HG02678 (cell line): ENCODE data around the gene KLRC3.
"Not testable (repeated sequence)": the region's sequence is repeated elsewhere in the genome, so short reads cannot be mapped to it uniquely, and the experiment has no call there.

ENCODE experiments used
- ATAC-seq: cut with Tn5 transposase; IDR thresholded peaks from one replicate; pipeline ENCODE4 v1.9.1; 2021; ENCODE audit warnings: mild to moderate bottlenecking, moderate library complexity; ENCODE audit not compliant: unreplicated experiment

KLRC3 gene

DNA sequence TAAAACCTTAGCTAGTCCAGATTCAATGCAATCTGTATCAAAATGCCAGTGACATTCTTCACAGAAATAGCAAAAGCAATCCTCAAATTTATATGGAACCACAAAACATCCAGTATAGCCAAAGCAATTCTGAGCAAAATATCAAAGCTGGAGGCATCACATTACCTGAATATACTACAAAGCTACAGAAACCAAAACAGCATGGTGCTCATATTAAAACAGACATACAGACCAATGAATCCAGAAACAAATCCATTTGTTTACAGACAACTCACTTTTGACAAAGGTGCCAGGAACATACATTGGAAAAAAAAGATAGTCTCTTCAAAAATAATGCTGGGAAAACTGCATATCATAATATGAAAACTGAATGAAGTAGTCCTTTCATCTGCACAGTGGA, 15.6 kb downstream of the KLRC3 start:
- ATAC-seq = no peak

DNA sequence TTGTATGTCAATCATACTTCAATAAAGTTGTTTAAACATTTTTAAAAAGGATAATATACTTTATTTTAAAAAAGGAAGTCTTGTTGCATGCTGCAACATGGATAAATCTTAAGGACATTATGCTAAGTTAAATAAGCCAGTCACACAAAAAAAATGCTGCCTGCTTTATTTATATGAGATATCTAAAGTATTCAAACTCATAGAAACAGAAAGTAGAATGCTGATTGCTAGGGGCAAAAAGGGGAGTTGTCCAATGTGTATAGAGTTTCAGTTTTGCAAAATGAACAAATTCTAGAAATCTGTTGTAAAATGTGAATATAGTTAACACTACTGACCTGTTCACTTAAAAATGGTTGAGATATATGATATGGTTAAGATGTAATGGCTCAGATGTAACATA, 19.6 kb downstream of the KLRC3 start:
- no peak for ATAC-seq

DNA sequence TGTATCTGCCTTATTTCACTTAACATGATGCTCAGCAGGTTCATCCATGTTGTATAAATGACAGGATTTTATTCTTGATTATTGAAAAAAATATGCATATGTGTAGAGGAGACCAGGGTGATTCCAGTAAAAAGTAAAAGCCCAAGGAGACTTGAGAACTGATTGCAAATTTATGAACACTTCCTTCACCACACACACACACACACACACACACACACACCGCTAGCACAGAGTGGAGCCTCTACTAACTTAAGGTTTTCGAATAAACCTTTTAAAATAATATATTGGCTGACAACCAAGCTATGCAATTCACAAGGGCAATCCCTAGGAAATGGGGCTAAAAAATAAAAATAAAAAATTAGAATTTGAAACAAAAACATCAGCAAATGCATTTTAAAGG, 22.2 kb downstream of the KLRC3 start:
- ATAC-seq = no peak

DNA sequence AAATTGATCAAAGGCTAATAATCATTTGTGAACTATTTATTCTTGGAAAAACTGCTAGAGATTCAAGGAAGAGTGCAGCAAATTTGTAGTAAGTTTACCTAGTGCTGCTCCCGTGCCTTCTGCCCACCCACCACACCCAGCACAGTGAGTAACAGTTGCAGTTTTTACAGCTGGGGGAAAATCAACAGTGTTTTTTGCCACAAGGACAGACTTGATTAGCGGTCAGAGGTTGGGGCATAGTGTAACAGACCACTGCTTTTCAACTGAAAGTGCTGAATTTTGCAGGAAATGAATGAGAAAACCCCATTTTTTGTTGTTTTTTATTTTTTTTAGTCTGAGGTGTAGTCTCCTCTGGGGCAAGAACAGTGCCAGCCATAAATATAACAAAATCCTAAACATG, 23.1 kb downstream of the KLRC3 start:
- ATAC-seq = no peak

DNA sequence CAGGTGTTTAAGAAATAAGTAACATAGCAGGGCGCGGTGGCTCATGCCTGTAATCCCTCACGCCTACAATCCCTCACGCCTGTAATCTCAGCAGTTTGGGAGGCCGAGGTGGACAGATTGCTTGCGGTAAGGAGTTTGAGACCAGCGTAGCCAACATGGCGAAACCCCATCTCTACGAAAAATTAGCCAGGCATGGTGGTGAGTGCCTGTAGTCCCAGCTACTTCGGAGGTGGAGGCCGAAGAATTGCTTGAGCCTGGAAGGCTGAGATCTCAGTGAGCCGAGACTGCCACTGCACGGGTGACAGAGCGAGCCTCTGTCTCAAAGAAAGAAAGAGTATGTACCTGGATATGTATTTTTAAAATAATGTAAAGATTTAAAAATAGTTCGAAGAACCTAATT, 24.2 kb downstream of the KLRC3 start:
- not testable (repeated sequence) for ATAC-seq

DNA sequence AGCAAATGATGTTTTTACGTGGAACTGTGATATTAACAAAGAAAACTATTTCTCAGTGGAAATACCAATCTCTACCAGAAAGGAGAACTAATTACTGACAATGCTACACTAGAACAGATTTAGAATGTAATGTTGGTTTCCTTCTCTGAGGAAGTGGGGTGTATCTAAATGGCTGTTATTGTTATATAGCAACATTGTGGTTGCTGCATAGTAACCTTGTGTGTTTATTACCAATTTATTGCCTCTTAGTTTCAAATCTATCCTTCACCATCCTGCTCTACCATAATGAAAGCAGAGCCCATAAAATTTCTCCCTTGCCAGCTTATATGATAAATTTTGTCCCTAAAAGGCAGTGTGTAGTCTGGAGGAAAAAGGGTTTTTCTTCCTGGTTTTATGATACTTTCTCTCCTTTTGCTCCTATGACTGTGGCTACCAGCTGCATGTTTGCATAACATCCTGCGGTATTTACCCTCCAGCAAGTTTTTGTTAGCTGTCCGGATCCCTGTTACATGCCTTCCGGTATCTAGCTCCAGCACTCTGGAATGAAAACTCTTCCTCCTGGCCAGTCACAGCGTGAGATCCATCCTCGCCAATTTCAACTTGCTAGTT, 24.9 kb downstream of the KLRC3 start:
- ATAC-seq = peak; percentile 75

DNA sequence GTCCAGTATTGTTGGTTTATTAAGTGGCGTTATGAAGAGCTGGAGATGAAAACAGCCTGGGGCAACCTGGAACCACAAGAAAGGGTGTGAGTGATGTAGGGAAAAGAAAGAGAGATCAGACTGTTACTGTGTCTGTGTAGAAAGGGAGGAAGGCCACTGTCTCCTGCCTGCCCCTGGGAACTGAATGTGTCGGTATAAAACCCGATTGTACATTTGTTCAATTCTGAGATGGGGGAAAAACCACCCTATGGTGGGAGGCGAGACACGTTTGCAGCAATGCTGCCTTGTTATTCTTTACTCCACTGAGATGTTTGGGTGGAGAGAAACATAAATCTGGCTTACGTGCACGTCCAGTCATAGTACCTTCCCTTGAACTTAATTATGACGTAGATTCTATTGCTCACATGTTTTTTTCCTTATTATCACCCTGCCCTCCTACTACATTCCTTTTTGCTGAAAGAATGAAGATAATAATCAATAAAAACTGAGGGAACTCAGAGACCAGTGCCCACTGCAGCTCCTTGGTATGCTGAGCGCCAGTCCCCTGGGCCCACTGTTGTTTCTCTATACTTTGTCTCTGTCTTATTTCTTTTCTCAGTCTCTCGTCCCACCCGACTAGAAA, 25.8 kb downstream of the KLRC3 start:
- not testable (repeated sequence) for ATAC-seq

DNA sequence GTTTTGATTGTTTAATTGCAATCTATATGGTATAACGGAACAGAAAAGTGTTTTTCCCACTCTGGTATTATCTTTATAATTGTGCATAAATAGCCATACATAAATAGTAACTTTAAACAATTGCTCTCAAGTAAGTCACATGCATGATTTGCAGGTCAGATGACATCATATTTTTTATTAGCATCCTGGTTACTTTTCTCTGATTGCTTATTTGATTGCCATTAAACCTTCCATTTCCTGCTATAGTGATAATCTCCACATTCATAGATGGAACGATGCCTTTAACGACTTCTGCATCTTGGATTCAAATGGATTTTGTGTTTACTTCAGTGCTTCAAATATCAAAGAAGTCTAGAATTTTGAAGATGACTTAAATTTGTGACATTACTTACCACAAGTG, 27.1 kb downstream of the KLRC3 start:
- ATAC-seq = no peak

DNA sequence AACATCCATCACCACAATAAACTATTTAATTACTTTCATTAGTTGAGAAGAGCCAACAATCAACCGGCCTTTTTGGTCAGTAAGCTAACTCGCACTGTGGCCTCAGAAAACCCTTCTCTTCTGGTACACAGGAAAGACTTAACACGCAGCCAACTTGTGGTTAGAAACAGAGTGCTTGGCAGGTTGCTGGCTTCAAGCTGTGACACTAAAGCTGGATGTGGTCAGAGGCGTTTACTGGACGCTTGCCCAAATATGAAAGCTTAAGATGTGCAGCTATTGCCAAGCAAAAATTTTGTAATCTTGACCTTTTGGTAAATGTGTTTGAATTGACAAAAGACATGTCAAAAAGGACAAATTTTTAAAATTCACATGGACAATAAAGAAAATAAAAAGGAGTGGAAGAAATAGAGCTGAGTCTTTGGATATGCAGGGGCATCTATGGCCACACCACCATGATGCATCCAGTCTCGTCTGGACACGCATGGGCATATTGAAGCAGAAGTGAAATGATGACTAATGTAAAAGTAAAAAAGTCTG, 27.9 kb downstream of the KLRC3 start:
- ATAC-seq = peak; percentile 74

DNA sequence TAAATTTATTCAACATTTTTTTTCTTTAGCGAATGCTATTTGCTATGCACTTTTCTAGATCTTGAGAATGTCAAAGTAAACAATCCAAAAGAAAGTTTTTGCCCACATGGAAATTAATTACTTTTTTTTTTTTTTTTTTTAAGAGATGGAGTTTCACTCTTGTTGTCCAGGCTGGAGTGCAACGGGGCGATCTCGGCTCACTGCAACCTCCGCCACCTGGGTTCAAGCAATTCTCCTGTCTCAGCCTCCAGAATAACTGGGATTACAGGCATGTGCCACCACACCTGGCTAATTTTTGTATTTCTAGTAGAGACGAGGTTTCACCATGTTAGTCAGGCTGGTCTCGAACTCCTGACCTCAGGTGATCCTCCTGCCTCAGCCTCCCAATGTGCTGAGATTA, 29.4 kb downstream of the KLRC3 start:
- not testable (repeated sequence) for ATAC-seq

DNA sequence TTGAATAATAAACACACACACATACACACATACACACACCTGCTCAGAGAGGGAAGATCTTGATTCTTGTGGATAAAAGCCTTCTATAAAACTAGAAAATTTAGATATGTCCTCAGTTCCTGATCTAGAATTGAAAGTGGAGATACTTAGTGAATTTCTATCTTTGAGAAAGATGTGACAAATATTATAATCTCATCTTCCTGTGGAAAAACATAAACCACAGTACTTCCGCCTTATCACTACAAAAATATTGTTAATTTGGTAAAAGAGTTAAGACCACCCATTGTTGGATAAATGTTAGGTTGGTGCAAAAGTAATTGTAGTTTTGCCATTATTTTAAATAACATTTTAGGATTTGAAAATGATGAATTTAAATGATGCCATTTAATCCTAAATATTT, 30.5 kb downstream of the KLRC3 start, which contains the start of gene KLRK1:
KLRK1 (minus strand) TSS at position 138 of the 400 bp plus-strand sequence. CDS start 1,231 bp downstream, outside the sequence.
- no peak for ATAC-seq

DNA sequence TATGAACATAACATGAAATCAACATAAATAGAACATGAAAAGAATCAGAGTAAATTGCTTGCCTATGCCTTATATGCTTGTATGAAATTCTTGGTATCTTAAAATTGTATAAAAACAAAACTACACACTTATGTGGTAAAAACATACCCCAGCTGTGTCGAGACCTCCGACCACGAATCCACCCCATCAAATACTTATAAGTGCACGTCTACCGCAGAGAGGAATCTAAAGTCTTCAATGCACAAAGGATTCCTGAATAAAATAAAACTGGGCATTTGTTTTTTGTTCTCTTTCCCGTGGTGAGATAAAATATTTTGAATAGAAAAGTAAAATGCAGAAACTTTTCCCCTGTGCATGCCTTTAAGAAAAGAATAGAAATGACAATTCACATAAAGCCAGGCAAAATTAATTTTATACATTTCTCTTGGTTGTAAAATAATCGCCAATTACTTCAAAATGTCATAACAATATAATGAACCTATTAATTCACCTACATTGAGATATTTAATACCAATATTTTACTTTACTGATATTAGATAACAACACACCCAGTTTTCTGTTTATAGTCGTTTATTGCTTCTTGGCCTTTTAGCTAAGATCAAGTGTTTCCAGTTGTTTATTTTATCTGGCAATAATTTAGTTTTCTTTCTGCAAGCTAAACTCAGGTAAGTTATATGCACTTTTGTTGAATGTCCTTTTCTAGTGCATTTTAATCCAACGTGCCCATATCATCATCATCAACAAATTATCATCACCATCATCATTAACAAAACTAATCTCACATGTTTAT, 31.6 kb downstream of the KLRC3 start:
- ATAC-seq = no peak

DNA sequence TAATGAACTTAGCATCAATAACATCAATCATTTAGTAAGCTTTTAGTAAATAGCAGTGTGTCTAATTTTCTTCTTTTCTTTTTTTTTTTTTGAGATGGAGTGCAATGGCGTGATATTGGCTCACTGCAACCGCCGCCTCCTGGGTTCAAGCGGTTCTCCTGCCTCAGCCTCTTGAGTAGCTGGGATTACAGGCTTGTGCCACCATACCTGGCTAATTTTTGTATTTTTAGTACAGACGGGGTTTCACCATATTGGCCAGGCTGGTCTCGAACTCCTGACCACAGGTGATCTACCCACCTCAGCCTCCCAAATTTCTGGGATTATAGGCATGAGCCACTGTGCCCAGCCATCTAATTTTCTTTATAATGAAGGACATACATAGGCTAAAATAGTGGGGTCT, 32.9 kb downstream of the KLRC3 start:
- not testable (repeated sequence) for ATAC-seq

DNA sequence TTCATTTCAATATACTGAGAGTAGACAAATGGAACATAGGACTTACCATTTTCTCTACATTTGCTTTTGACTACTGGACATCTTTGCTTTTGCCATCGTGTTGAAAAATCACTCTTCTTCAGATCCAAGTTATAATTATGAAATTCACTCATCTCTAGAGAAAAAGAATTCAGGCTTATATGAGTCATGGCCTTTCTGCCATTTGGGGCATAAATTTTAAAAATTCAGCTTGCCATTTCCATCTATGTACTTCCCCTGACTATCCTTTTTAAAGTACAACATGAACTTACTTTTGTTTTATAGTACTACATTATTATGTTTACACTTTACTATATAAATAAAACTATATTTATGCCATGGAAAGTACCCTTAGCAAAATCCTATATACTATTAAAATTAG, 33.5 kb downstream of the KLRC3 start:
- no peak for ATAC-seq

DNA sequence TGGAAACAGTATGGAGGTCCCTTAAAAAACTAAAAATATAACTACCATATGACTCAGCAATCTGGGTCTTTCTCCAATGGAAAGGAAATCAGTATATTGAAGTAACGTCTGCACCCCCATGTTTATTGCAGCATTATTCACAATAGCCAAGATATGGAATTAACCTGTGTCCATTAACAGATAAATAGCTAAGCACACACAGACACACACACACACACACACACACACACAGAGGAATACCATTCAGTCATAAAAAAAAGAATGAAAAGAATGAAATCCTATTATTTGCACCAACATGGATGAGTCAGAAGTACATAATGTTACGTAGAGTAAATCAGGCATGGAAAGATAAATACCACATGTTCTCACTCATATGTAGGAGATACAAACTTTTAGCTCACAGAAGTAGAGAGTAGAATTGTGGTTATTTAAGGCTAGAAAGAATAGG, 35.2 kb downstream of the KLRC3 start:
- ATAC-seq = no peak

DNA sequence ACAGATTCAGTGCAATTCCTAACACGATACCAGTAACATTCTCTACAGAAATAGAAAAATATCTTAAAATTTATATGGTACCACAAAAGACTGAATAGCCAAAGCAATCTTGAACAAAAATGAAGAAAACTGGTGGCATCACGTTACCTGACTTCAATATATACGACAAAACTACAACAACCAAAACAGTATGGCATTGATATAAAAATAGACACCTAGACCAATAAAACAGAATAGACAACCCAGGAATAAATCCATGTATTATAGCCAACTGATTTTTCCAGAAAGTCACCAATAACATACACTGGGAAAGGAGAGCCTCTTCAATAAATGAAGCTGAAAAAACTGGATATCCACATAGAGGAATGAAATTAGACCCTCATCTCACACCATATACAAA, 36.2 kb downstream of the KLRC3 start:
- no peak for ATAC-seq

DNA sequence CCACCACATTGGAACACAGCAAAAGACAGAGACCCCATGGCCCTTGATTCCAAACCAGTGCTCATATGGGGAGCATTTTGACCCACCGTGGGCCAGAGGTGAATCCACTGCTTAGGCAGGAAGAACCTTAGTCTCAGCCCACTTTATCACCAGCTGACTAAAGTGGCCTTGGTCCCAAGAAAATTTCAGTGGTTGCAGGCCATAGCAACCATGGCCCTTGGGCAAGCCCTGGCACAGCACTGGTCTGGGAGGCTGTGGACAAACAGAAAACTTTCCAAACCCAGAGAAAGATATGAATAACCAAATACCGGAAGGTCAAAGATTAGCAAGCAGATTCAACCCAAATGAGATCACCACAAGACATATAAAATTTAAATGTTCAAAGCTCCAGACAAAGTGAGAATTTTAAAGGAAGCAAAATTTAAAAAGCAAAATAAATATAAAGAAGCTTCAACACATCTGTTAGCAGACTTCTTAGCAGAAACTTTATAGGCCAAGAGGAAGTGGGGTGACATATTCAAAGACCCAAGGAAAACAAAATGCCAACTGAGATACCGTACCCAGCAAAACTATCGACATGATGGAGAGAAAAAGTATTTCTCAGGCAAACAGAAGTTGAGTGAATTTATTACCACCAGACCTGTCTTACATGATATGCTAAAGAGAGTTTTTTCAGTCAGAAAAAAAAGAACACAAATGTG, 38.3 kb downstream of the KLRC3 start:
- ATAC-seq = no peak

DNA sequence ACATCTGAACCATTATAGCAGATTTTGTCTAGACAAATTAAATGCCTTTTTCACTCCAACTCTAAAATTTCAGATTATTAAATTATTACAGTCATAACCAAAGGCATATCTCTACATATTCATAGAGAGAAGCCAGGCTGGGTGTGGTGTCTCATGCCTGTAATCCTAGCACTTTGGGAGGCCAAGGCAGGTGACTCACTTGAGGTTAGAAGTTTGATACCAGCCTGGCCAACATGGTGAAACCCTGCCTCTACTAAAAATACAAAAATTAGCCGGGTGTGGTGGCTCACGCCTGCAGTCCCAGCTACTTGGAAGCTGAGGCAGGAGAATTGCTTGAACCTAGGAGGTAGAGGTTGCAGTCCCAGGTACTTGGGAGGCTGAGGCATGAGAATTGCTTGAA, 41.7 kb downstream of the KLRC3 start:
- ATAC-seq = not testable (repeated sequence)

DNA sequence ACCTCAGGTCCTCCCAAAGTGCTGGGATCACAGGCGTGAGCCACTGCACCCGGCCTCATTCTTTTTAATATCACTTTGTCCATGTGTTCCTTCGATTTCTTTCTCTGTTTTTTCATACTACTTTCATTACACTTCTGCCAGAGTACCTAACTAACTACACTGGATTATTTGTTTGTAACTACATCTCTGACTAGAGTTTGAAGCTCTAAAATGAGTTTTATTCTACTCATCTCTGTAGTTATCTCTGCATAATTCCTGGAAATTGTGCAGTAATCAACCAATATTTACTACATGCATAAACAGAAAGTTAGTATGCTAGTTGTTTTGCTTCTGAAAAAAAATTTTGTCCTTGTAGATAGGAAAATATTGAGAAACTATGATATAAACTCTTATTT, 45.8 kb downstream of the KLRC3 start:
- no peak for ATAC-seq

DNA sequence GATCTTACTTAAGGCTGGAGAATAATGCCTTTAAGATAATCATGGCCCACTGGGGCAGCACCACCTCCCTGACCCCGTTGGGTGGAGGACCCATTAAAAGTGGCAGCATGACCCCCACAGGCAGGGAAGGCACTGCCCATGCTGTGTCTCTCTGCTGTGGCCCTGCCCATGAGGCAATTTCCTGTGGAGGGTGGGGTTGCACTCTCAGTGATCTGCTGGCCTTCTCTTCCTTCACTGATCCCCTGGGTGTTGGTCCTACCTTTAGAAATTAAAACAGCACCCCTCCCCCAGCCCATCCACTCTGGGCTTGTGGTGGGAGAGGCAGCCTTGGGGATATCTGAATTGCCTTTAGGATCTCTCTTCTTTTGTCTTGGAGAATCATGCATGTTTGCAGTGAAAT, 47.8 kb downstream of the KLRC3 start:
- no peak for ATAC-seq

DNA sequence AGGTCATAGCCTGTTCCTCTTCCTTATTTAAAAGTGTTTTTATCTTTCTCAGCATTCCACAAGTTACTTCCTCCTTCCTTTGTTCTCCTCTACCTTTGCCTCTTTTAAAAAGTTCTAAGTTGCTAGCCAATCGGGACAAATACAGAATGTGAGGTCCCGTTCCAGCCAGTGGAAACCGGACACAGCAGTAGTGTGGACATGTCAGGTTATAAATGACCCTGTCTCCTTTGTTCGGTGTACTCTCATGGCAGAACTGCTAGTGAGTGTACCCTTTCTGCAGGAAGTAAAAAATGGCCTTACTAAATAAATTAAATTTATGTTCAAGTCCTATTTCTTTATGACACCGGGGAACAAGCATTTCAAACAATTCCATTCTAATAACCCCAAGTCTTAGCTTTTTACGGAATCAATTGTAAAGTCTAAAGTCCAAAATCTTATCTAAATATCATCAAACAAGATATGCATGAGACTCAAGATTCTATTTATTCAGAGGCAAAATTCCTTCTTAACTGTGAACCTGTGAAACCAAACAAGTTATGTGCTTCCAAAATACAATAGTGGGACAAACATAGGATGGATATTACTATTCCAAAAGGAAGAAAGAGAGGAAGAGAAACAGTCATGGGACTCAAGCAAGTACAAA, 48.4 kb downstream of the KLRC3 start:
- not testable (repeated sequence) for ATAC-seq
